ENCODE data around the gene S100A9.
A peak's percentile ranks its signal among the peaks of the same experiment; 100 is the strongest.

S100A9 gene

GRCh38 chr1:153389401-153389800 is 31.7 kb downstream of the S100A9 start:
- DNase-seq = no peak

- no peak for DNase-seq
Observed at GRCh38 chr1:153389973-153390879, 32.6 kb downstream of the S100A9 start.

- DNase-seq = peak in 10 of 58 donors; percentile 1 to 48 (median 11)
Observed at GRCh38 chr1:153390938-153391710, 33.5 kb downstream of the S100A9 start, which contains the start of gene S100A8. Gene S100A8 (minus strand): TSS chr1:153391073. CDS start chr1:153390535, 538 bp downstream.

GRCh38 chr1:153392258-153392657 is 34.6 kb downstream of the S100A9 start:
- DNase-seq = no peak

GRCh38 chr1:153392822-153393221 is 35.2 kb downstream of the S100A9 start:
- DNase-seq = no peak

GRCh38 chr1:153393926-153394325 is 36.3 kb downstream of the S100A9 start:
- DNase-seq = no peak

- DNase-seq = no peak
Observed at GRCh38 chr1:153394391-153394790, 36.7 kb downstream of the S100A9 start.

GRCh38 chr1:153395136-153395685 is 37.6 kb downstream of the S100A9 start:
- peak in 1 of 58 donors; percentile 16 for DNase-seq

GRCh38 chr1:153395776-153396175 is 38.1 kb downstream of the S100A9 start:
- no peak for DNase-seq

GRCh38 chr1:153396461-153396860 is 38.8 kb downstream of the S100A9 start:
- no peak for DNase-seq

- no peak for DNase-seq
Observed at GRCh38 chr1:153397051-153397923, 39.6 kb downstream of the S100A9 start.

- DNase-seq = no peak
Observed at GRCh38 chr1:153397924-153398651, 40.4 kb downstream of the S100A9 start.

- no peak for DNase-seq
Observed at GRCh38 chr1:153399401-153400055, 41.9 kb downstream of the S100A9 start.

- no peak for DNase-seq
Observed at GRCh38 chr1:153400244-153400643, 42.6 kb downstream of the S100A9 start.

- DNase-seq = no peak
Observed at GRCh38 chr1:153401461-153401860, 43.8 kb downstream of the S100A9 start.

- no peak for DNase-seq
Observed at GRCh38 chr1:153402226-153402625, 44.6 kb downstream of the S100A9 start.

- DNase-seq = no peak
Observed at GRCh38 chr1:153403421-153404085, 45.9 kb downstream of the S100A9 start.

- DNase-seq = no peak
Observed at GRCh38 chr1:153404086-153404635, 46.5 kb downstream of the S100A9 start.

- DNase-seq = peak in 2 of 58 donors; percentile 5 to 24
Observed at GRCh38 chr1:153404768-153405167, 47.1 kb downstream of the S100A9 start.

Measured in anterior cingulate cortex (tissue), 58 donors.